Fibroblast of villous mesenchyme (primary cell): ENCODE data around the gene SDC3. TPM values are rescaled to one million over a fixed set of nuclear protein-coding genes. Genes with fewer than 3 reads are reported as not detected.
A peak's percentile ranks its signal among the peaks of the same experiment; 100 is the strongest.

ENCODE experiments used
- DNase-seq: peaks from one replicate; pipeline ENCODE4 v3.0.0-alpha.2; 2010; ENCODE audit warnings: low read depth
- H3K4me3 ChIP-seq: 2 replicates; pipeline ENCODE4 v1.5.1; 2011; ENCODE audit warnings: low read depth, mild to moderate bottlenecking, low read length
- total RNA-seq: library from RNA; depleted of rRNA; stranded (reverse); fragments of >200 nt; gene quantifications from 2 replicates; pipeline ENCODE4 v1.2.3, GENCODE V29; 2012
- TF ChIP-seq, protein P1 (sequence below): IDR thresholded peaks from 2 replicates; pipeline ENCODE4 v1.5.1; 2012; ENCODE audit warnings: low read depth, mild to moderate bottlenecking, low read length; ENCODE audit not compliant: insufficient read depth

The SDC3 gene, protein sequence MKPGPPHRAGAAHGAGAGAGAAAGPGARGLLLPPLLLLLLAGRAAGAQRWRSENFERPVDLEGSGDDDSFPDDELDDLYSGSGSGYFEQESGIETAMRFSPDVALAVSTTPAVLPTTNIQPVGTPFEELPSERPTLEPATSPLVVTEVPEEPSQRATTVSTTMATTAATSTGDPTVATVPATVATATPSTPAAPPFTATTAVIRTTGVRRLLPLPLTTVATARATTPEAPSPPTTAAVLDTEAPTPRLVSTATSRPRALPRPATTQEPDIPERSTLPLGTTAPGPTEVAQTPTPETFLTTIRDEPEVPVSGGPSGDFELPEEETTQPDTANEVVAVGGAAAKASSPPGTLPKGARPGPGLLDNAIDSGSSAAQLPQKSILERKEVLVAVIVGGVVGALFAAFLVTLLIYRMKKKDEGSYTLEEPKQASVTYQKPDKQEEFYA
- 16.8 and 32.5 TPM in 2 replicates for total RNA-seq

DNA sequence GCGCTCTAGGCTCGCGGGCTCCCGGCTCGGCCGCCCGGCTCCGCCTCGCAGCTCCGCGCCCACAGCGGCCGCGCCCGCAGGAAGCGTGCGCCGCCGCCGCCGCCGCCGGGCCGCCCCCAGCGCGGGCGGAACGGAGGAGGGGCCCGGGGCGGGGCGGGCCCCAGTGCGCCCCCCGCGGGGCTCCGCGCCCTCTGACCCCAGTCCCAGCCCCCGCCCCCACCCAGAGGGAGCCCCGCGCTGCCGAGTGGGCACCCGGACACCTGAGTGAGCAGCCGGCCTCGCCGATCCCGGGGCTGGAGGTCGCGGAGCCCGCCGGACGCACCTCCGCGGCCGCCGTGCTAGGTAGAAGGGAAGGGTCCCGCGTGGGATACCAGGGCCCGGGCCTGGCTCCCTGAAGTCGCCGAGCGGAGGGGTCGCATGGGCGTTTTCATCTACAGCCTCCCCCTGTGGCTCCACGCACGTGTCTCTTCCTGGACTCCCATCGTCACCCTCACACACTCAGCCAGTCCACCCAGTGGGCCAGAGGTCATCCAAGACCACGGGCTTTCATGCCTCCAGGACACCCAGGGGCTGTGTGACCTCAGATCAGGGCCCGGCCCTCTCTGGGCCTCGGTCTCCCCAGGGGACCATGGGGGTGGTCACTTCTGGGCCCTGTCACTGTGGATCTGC lies at the start of gene SDC3:
Gene SDC3, minus strand, starts transcription at position 63 of the 669 bp plus-strand sequence. CDS start 172 bp downstream, outside the sequence.
- peak within 1 kb of the TSS; percentile 67 for H3K4me3 ChIP-seq
- DNase-seq, result peak; percentile 36
- TF ChIP-seq, protein P1, sequence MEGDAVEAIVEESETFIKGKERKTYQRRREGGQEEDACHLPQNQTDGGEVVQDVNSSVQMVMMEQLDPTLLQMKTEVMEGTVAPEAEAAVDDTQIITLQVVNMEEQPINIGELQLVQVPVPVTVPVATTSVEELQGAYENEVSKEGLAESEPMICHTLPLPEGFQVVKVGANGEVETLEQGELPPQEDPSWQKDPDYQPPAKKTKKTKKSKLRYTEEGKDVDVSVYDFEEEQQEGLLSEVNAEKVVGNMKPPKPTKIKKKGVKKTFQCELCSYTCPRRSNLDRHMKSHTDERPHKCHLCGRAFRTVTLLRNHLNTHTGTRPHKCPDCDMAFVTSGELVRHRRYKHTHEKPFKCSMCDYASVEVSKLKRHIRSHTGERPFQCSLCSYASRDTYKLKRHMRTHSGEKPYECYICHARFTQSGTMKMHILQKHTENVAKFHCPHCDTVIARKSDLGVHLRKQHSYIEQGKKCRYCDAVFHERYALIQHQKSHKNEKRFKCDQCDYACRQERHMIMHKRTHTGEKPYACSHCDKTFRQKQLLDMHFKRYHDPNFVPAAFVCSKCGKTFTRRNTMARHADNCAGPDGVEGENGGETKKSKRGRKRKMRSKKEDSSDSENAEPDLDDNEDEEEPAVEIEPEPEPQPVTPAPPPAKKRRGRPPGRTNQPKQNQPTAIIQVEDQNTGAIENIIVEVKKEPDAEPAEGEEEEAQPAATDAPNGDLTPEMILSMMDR, result no peak

DNA sequence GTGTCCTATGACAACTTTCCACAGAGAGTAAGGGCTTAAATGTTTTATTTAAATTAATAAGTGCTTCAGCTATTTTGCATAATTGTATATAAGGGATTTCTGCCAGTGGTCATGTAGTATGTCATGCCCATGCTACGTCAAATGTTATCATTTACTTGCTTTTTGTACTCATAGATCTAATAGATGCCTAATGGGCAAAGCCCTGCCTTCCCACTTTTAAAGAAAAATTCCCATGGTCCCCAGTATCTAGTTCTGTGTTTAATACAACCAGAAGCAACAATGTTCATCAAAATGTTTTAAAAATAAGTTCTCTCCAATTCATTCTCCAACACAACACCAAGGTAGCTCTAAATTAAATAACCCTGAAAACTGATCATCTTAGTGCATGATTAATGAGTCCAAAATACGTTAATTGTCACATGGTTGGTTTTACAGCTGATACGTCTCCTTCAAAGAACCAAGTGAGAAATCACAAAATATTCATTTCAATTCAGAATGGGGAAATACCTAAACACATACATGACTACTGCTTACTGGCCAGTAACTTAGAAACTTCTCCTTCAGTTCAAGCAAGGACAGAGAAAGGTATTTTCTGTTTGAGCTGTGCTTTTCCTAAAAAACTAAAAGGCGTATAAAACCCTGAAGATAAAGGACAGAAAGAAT lies 49.1 kb upstream of the SDC3 start:
- H3K4me3 ChIP-seq, result no peak overlapping the region
- TF ChIP-seq, protein P1, result no peak
- no peak for DNase-seq

DNA sequence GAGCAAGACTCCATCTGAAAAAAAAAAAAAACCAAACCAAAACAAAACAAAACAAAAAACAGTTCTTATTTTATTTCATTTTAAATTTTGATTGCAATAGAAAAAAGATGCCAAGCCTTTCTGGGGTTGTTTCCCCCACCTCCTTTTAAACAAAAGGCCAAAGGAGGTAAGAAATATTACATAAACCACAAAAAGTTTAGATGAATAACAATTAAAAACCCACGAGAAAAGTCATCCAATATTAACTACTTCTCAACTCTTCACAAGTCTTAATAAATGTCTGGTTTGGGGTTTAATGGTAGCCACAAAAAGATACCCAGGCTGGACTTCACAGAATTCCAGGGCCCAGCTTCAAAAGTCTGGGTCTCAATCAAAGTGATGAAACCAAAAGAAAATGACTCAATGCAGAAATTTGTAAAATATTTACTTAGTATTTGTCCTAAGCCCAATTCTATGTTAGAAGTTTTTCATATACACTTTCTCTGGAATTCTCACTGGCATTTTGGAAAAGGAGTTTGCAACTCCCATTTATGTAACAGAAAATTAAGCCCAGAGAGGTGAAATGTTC lies 47.0 kb upstream of the SDC3 start:
- H3K4me3 ChIP-seq, result no peak overlapping the region
- peak; percentile 56 for DNase-seq
- TF ChIP-seq, protein P1, result no peak

DNA sequence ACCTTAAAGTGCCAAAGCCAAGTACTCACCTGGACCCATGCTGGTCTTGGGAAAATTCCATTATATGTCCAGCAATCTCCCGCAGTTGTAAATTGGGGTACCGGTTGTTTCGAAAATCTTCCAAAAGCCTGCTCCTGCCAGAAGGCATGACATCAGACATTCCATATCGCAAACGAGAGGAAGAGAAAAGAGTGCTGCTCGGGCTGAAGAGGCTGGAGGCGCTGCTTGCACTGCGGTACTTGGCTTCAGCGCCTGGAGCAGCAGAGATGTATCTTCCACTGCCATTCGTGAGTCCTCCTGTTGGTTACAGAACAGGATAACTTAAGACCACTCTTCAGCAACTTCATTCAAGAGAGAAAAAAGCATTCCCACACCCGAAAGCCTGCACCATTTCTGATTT lies 45.1 kb upstream of the SDC3 start:
- TF ChIP-seq, protein P1, result no peak
- DNase-seq, result no peak
- no peak overlapping the region for H3K4me3 ChIP-seq

DNA sequence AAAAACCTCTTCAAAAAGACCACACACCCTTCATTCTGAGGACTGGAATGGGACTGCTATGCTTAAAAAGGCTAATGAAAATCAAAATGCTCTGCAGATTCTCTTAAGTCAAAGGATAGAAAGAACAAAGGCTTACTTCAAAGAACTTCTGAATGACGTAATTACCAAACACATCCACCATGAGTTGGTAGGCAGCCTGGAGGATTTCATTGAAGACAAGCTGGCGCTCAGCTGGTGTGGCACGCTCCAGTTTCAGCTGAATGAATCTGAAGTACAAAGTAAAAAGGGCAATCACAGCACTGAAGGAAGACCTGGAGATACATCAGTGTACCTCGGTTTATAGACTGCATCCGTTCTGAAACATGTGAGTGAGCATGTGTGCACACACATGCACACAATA lies 43.5 kb upstream of the SDC3 start:
- H3K4me3 ChIP-seq, result no peak overlapping the region
- DNase-seq, result no peak
- TF ChIP-seq, protein P1, result no peak

DNA sequence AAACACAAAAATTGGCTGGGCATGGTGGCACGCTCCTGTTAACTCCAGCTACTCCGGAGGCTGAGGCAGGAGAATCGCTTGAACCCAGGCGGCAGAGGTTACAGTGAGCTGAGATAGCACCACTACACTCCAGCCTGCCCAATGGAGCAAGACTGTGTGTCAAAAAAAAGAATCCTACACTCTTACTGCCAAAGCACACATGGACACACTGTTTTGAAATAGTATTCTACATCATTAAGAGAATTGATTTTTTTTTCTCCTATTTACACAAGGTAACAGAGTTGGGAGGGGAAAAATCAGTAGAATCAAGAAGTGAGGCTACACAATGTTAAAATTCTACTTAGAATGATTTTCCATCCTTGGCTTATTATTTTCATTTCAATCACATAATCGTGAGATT lies 42.1 kb upstream of the SDC3 start:
- TF ChIP-seq, protein P1, result no peak
- H3K4me3 ChIP-seq, result no peak overlapping the region
- no peak for DNase-seq
